Fibroblast of lung (primary cell): ENCODE data around the gene ZC3H8.

Source experiments
- EZH2 ChIP-seq: IDR thresholded peaks from 2 replicates; pipeline ENCODE4 v1.5.1; 2012; ENCODE audit warnings: low read length, control low read depth, mild to moderate bottlenecking; ENCODE audit errors: missing control alignments
- TF ChIP-seq, protein P1 (sequence below), 2 donors: IDR thresholded peaks in 1 of 2; conservative IDR thresholded peaks in 1 of 2; 1 replicate in 1 of 2; 2 replicates in 1 of 2; pipeline ENCODE4 v1.5.1; 2011 to 2012; ENCODE audit warnings: low read length in 2 of 2, control low read depth in 1 of 2, inconsistent platforms in 1 of 2, low read depth in 1 of 2, mild to moderate bottlenecking in 1 of 2

DNA sequence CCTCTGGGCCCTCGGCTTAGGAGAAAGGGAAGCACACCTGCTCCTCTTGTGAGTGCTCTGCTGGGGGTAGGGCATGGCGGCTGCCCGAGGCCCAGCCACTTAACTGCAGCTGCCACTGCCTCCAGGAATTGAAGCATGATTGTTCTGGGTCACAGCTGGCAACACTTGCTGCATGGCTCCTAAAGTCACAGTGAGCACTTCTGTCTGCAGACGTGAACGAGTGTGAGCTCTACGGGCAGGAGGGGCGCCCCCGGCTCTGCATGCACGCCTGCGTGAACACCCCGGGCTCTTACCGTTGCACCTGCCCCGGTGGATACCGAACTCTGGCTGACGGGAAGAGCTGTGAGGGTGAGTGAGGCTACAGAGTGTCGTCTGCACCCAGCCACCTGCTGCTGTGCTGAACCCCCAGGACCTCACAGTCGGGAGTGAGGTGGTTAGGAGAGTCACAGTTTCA is 72.2 kb downstream of the ZC3H8 start:
- TF ChIP-seq, protein P1, sequence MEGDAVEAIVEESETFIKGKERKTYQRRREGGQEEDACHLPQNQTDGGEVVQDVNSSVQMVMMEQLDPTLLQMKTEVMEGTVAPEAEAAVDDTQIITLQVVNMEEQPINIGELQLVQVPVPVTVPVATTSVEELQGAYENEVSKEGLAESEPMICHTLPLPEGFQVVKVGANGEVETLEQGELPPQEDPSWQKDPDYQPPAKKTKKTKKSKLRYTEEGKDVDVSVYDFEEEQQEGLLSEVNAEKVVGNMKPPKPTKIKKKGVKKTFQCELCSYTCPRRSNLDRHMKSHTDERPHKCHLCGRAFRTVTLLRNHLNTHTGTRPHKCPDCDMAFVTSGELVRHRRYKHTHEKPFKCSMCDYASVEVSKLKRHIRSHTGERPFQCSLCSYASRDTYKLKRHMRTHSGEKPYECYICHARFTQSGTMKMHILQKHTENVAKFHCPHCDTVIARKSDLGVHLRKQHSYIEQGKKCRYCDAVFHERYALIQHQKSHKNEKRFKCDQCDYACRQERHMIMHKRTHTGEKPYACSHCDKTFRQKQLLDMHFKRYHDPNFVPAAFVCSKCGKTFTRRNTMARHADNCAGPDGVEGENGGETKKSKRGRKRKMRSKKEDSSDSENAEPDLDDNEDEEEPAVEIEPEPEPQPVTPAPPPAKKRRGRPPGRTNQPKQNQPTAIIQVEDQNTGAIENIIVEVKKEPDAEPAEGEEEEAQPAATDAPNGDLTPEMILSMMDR (conservative IDR thresholded peaks at IDR 0.05 in 1 of 2, IDR thresholded peaks at IDR 0.05 in 1 of 2; ENCODE audit: low read depth in 1 of 2, low read length in 2 of 2), result no peak
- no peak for TF ChIP-seq EZH2
